Right atrium auricular region (tissue), 2 donors: ENCODE measurements around the gene MYO9A. TPM values are rescaled to one million over a fixed set of nuclear protein-coding genes. Genes with fewer than 3 reads are reported as not detected.

Experiments used
- DNase-seq: peaks from one replicate; pipeline ENCODE4 v3.0.0-alpha.2; 2019; ENCODE audit warnings: low spot score
- H3K27ac ChIP-seq, 2 donors: fragments of 200-600 bp; sonication (generic); 1 replicate in 1 of 2; 2 replicates in 1 of 2; pipeline ENCODE4 v1.5.1; 2016 to 2019
- H3K27me3 ChIP-seq, 2 donors: fragments of 200-600 bp; sonication (generic); one replicate each; pipeline versions ENCODE4 v1.5.1 to v1.6.0; 2017 to 2019
- H3K36me3 ChIP-seq: fragments of 200-600 bp; sonication (generic); one replicate; pipeline ENCODE4 v1.5.1; 2016
- H3K4me1 ChIP-seq, 2 donors: fragments of 200-600 bp; sonication (generic); one replicate each; pipeline versions ENCODE4 v1.5.1 to v1.6.0; 2017 to 2019
- H3K4me3 ChIP-seq, 2 donors: fragments of 200-600 bp; sonication (generic); 1 replicate in 1 of 2; 2 replicates in 1 of 2; pipeline ENCODE4 v1.5.1; 2017 to 2019; ENCODE audit warnings: mild to moderate bottlenecking in 1 of 2, moderate library complexity in 1 of 2
- H3K9me3 ChIP-seq, 2 donors: fragments of 200-600 bp; sonication (generic); one replicate each; pipeline ENCODE4 v1.5.1; 2019
- CTCF ChIP-seq, 2 donors: fragments of 200-600 bp; sonication (generic); IDR thresholded peaks; one replicate each; pipeline ENCODE4 v1.5.1; 2019; ENCODE audit warnings: antibody characterized with exemption in 2 of 2
- total RNA-seq, 2 donors: library from RNA; depleted of rRNA; stranded (reverse); fragments of >200 nt; gene quantifications; one replicate each; pipeline ENCODE4 v1.1.0, GENCODE V29; 2016

The MYO9A gene
- total RNA-seq, 2 donors from 2014 or later = 23.4 to 24.1 TPM

GRCh38 chr15:71916834-71917233 lies 201.1 kb downstream of the MYO9A start:
- H3K9me3 ChIP-seq = no peaks in the 10 kb centered on the region

GRCh38 chr15:71914092-71914491 lies 203.9 kb downstream of the MYO9A start:
- TF ChIP-seq CTCF (IDR thresholded peaks at IDR 0.05) = no peak
- Histone ChIP-seq H3K4me3 (no peak overlapping the region), H3K4me1 (no peaks in the 10 kb centered on the region), H3K36me3 (peaks cover 4% of the 10 kb centered on the region), H3K27me3 (no peaks in the 10 kb centered on the region), H3K27ac (no peak overlapping the region), H3K9me3 (no peaks in the 10 kb centered on the region)
- no peak for DNase-seq

More at GRCh38 chr15:71916834-71917233, 201.1 kb downstream of the MYO9A start:
- no peak overlapping the region for H3K4me3 ChIP-seq
- TF ChIP-seq CTCF (IDR thresholded peaks at IDR 0.05) = no peak
- no peak overlapping the region for H3K27ac ChIP-seq
- H3K27me3 ChIP-seq = no peaks in the 10 kb centered on the region
- H3K36me3 ChIP-seq = no peaks in the 10 kb centered on the region
- H3K4me1 ChIP-seq = no peaks in the 10 kb centered on the region
- no peak for DNase-seq

- Histone ChIP-seq H3K4me1 (no peaks in the 10 kb centered on the region), H3K9me3 (no peaks in the 10 kb centered on the region), H3K27ac (no peak overlapping the region), H3K36me3 (peaks cover 62% of the 10 kb centered on the region), H3K4me3 (no peak overlapping the region), H3K27me3 (no peaks in the 10 kb centered on the region)
- no peak for DNase-seq
- no peak for TF ChIP-seq CTCF (IDR thresholded peaks at IDR 0.05)
Observed at GRCh38 chr15:71899674-71900073, 218.3 kb downstream of the MYO9A start.

- Histone ChIP-seq H3K27ac (no peak overlapping the region), H3K27me3 (no peaks in the 10 kb centered on the region), H3K36me3 (peaks cover 32% of the 10 kb centered on the region), H3K4me1 (peaks cover 0 to 7% of the 10 kb centered on the region in 2 donors), H3K4me3 (no peak overlapping the region), H3K9me3 (no peaks in the 10 kb centered on the region)
- DNase-seq = no peak
- TF ChIP-seq CTCF (IDR thresholded peaks at IDR 0.05) = no peak
Observed at GRCh38 chr15:71893691-71894090, 224.3 kb downstream of the MYO9A start.

GRCh38 chr15:71892335-71892734 lies 225.6 kb downstream of the MYO9A start:
- DNase-seq = no peak
- Histone ChIP-seq H3K4me1 (peaks cover 0 to 7% of the 10 kb centered on the region in 2 donors), H3K27me3 (no peaks in the 10 kb centered on the region), H3K27ac (no peak overlapping the region), H3K36me3 (peaks cover 25% of the 10 kb centered on the region), H3K9me3 (no peaks in the 10 kb centered on the region), H3K4me3 (no peak overlapping the region)
- no peak for TF ChIP-seq CTCF (IDR thresholded peaks at IDR 0.05)

- DNase-seq = no peak
- Histone ChIP-seq H3K4me3 (no peak overlapping the region), H3K27ac (no peak overlapping the region), H3K36me3 (peaks cover 32% of the 10 kb centered on the region), H3K27me3 (no peaks in the 10 kb centered on the region), H3K4me1 (peaks cover 0 to 7% of the 10 kb centered on the region in 2 donors), H3K9me3 (no peaks in the 10 kb centered on the region)
- TF ChIP-seq CTCF (IDR thresholded peaks at IDR 0.05) = no peak
Observed at GRCh38 chr15:71891026-71891425, 226.9 kb downstream of the MYO9A start.
